ENCODE data around the gene ZNG1B. TPM values are rescaled to one million over a fixed set of nuclear protein-coding genes. Genes with fewer than 3 reads are reported as not detected.
"Not testable (repeated sequence)": the region's sequence is repeated elsewhere in the genome, so short reads cannot be mapped to it uniquely, and the experiment has no call there.

ZNG1B gene
- total RNA-seq, 1 experiment from 2014 or later, result 37.1 TPM

DNA sequence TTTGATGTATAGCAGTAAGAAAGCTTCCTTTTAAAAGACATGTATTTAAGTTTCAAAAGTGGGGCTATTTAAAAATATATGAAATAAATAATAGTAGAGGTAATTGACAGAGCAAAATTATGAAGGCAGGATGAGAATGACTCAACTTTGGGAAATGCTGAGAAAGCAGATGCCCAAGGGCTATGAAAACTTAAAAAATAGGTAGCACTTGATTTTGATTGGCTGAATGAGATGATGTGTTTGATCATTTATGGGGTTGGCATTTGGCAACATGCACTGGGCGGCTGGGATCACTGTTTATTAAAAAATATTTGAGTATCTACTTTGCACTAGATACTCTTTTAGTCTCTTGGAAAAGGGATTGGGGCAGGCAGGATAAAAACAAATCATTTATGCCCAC, 87.5 kb downstream of the ZNG1B start:
- DNase-seq (ENCODE audit: low read depth, low spot score); ATAC-seq; in situ Hi-C loops (cut with HindIII; ENCODE audit: low pct_unique_long_range_greater_than_20kb, low sequenced_read_pairs); H3K27me3 ChIP-seq (ENCODE audit: control insufficient read depth, insufficient read depth, low read length); BruUV-seq (replicated peaks); CTCF ChIA-PET; H3K4me3 ChIP-seq (ENCODE audit: low read depth in 2 of 2, low read length in 2 of 2); H3K4me1 ChIP-seq (ENCODE audit: control insufficient read depth, insufficient read depth, low read length); H3K9me3 ChIP-seq (ENCODE audit: control insufficient read depth, insufficient read depth, low read depth, low read length); H3K36me3 ChIP-seq (ENCODE audit: control insufficient read depth, insufficient read depth, low read length); POLR2A ChIA-PET; intact Hi-C loops (cut with micrococcal nuclease; ENCODE audit: unreplicated experiment); H3K27ac ChIP-seq (ENCODE audit: low read length): not testable (repeated sequence)

DNA sequence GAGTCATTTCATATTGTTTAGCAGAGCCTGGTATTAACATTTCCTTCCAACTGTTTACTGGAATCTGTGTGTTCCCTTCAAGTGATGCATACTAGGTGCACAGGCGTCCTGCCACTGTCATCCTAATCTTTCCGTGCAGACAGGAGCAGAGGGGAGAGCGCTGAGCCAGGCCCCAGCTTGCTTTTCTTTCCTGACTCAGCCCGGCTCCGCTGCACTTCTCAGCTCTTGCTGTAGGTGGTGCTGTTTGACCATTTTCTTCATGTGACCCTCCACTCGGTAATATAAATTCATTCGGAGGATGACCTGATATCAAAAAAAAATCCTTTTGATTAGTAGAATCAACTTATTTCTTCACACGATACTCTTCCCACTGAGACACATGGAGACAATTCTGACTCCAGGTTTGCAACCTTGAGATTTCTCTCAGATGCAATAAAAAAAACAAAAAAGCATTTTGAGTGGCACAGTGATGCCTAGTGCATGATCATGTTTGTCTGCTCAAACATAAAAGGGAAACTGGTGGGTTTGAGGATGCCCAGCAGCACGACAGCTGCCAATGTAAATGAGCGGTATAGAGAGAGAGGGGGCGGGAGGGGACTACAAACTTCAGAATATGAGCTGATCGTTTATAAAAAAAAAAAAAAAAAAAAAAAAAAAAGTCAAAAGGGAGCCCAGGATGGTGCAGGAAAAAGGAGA, 90.0 kb downstream of the ZNG1B start:
- H3K36me3 ChIP-seq (ENCODE audit: control insufficient read depth, insufficient read depth, low read length); H3K4me1 ChIP-seq (ENCODE audit: control insufficient read depth, insufficient read depth, low read length); intact Hi-C loops (cut with micrococcal nuclease; ENCODE audit: unreplicated experiment); BruUV-seq (replicated peaks); CTCF ChIA-PET; H3K9me3 ChIP-seq (ENCODE audit: control insufficient read depth, insufficient read depth, low read depth, low read length); in situ Hi-C loops (cut with HindIII; ENCODE audit: low pct_unique_long_range_greater_than_20kb, low sequenced_read_pairs); H3K27me3 ChIP-seq (ENCODE audit: control insufficient read depth, insufficient read depth, low read length); H3K27ac ChIP-seq (ENCODE audit: low read length); DNase-seq (ENCODE audit: low read depth, low spot score); H3K4me3 ChIP-seq (ENCODE audit: low read depth in 2 of 2, low read length in 2 of 2); POLR2A ChIA-PET: not testable (repeated sequence)
- TF ChIP-seq, protein P1, sequence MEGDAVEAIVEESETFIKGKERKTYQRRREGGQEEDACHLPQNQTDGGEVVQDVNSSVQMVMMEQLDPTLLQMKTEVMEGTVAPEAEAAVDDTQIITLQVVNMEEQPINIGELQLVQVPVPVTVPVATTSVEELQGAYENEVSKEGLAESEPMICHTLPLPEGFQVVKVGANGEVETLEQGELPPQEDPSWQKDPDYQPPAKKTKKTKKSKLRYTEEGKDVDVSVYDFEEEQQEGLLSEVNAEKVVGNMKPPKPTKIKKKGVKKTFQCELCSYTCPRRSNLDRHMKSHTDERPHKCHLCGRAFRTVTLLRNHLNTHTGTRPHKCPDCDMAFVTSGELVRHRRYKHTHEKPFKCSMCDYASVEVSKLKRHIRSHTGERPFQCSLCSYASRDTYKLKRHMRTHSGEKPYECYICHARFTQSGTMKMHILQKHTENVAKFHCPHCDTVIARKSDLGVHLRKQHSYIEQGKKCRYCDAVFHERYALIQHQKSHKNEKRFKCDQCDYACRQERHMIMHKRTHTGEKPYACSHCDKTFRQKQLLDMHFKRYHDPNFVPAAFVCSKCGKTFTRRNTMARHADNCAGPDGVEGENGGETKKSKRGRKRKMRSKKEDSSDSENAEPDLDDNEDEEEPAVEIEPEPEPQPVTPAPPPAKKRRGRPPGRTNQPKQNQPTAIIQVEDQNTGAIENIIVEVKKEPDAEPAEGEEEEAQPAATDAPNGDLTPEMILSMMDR (IDR thresholded peaks at IDR 0.05), result peak; percentile 41; the same call in 1 of the 2 replicates
- ATAC-seq, result peak; percentile 90

DNA sequence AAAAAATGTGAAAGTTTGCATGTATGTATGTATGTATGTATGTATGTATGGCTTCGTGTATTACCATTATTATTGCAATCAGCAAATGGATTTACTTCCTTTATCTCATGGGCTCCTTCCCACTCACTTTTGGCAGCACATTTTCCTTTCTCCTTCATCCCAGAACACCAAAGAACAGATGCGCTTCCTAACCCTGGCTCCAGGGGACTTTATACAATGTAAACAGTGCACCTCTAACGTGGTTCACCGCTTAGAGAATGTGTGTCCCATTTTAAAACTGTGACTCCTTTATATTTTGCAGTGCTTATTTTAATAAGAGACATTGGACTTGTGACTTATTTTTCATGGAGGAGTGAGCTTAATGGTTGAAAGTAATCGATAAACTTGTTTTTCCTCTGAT, 90.6 kb downstream of the ZNG1B start:
- intact Hi-C loops (cut with micrococcal nuclease; ENCODE audit: unreplicated experiment), result not testable (repeated sequence)

DNA sequence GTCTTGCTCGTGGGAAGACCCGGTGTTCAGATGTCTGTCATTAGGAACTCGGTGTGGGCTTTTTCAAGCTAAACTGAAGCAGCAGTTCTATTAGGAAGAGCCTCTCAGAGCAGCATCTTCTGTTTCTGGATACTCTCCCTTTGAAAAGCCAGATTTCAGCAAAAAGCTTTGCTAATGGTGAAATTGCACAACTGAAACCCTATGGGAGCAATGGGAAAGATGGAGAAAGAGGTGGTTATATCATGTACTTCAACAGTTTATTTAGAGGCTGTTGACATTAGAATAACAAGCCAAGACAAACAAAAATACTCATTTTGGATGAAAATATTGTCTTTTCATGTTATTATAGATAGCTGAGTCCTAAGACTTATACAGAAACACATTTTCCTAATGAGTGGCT, 91.4 kb downstream of the ZNG1B start:
- in situ Hi-C loops (cut with HindIII; ENCODE audit: low pct_unique_long_range_greater_than_20kb, low sequenced_read_pairs); H3K4me3 ChIP-seq (ENCODE audit: low read depth in 2 of 2, low read length in 2 of 2); H3K9me3 ChIP-seq (ENCODE audit: control insufficient read depth, insufficient read depth, low read depth, low read length); intact Hi-C loops (cut with micrococcal nuclease; ENCODE audit: unreplicated experiment); CTCF ChIA-PET; H3K27ac ChIP-seq (ENCODE audit: low read length); BruUV-seq (replicated peaks); H3K4me1 ChIP-seq (ENCODE audit: control insufficient read depth, insufficient read depth, low read length); DNase-seq (ENCODE audit: low read depth, low spot score); POLR2A ChIA-PET; H3K27me3 ChIP-seq (ENCODE audit: control insufficient read depth, insufficient read depth, low read length); H3K36me3 ChIP-seq (ENCODE audit: control insufficient read depth, insufficient read depth, low read length); ATAC-seq: not testable (repeated sequence)

More for the DNA sequence above, 90.6 kb downstream of the ZNG1B start:
- DNase-seq (ENCODE audit: low read depth, low spot score); H3K4me1 ChIP-seq (ENCODE audit: control insufficient read depth, insufficient read depth, low read length); ATAC-seq; POLR2A ChIA-PET; H3K36me3 ChIP-seq (ENCODE audit: control insufficient read depth, insufficient read depth, low read length); H3K27ac ChIP-seq (ENCODE audit: low read length); in situ Hi-C loops (cut with HindIII; ENCODE audit: low pct_unique_long_range_greater_than_20kb, low sequenced_read_pairs); BruUV-seq (replicated peaks); H3K9me3 ChIP-seq (ENCODE audit: control insufficient read depth, insufficient read depth, low read depth, low read length); H3K4me3 ChIP-seq (ENCODE audit: low read depth in 2 of 2, low read length in 2 of 2); CTCF ChIA-PET; H3K27me3 ChIP-seq (ENCODE audit: control insufficient read depth, insufficient read depth, low read length): not testable (repeated sequence)

GRCh38 chr2:113532991-113533390, 95.5 kb downstream of the ZNG1B start:
- H3K4me3 ChIP-seq (ENCODE audit: low read depth in 2 of 2, low read length in 2 of 2); H3K9me3 ChIP-seq (ENCODE audit: control insufficient read depth, insufficient read depth, low read depth, low read length); H3K27ac ChIP-seq (ENCODE audit: low read length); H3K36me3 ChIP-seq (ENCODE audit: control insufficient read depth, insufficient read depth, low read length); H3K4me1 ChIP-seq (ENCODE audit: control insufficient read depth, insufficient read depth, low read length); in situ Hi-C loops (cut with HindIII; ENCODE audit: low pct_unique_long_range_greater_than_20kb, low sequenced_read_pairs); DNase-seq (ENCODE audit: low read depth, low spot score); intact Hi-C loops (cut with micrococcal nuclease; ENCODE audit: unreplicated experiment); CTCF ChIA-PET; POLR2A ChIA-PET; BruUV-seq (replicated peaks); H3K27me3 ChIP-seq (ENCODE audit: control insufficient read depth, insufficient read depth, low read length); ATAC-seq: not testable (repeated sequence)

GRCh38 chr2:113536573-113536972, 99.1 kb downstream of the ZNG1B start:
- BruUV-seq (replicated peaks); POLR2A ChIA-PET; H3K4me1 ChIP-seq (ENCODE audit: control insufficient read depth, insufficient read depth, low read length); H3K9me3 ChIP-seq (ENCODE audit: control insufficient read depth, insufficient read depth, low read depth, low read length); H3K27me3 ChIP-seq (ENCODE audit: control insufficient read depth, insufficient read depth, low read length); H3K4me3 ChIP-seq (ENCODE audit: low read depth in 2 of 2, low read length in 2 of 2); DNase-seq (ENCODE audit: low read depth, low spot score); H3K36me3 ChIP-seq (ENCODE audit: control insufficient read depth, insufficient read depth, low read length); CTCF ChIA-PET; ATAC-seq; H3K27ac ChIP-seq (ENCODE audit: low read length); intact Hi-C loops (cut with micrococcal nuclease; ENCODE audit: unreplicated experiment); in situ Hi-C loops (cut with HindIII; ENCODE audit: low pct_unique_long_range_greater_than_20kb, low sequenced_read_pairs): not testable (repeated sequence)

DNA sequence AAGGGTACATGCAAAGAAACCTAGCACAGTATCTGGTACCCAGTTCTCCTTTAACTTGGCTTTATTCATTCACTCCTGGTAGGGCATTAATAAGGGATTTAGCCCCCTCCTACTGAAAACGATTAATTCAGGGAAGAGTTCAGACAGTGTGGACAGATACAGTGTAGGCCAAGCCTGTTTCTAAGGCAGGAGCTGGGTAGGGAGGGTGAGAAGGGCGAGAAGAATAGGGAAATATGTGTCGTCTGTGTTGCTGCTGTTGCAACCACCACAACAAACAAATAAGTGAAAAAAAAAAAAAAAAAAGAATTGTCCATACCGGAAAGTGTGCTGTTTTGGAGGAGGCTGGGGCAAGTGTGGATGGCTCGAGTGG, 103.3 kb downstream of the ZNG1B start:
- H3K4me3 ChIP-seq (ENCODE audit: low read depth in 2 of 2, low read length in 2 of 2); BruUV-seq (replicated peaks); H3K36me3 ChIP-seq (ENCODE audit: control insufficient read depth, insufficient read depth, low read length); CTCF ChIA-PET; H3K27me3 ChIP-seq (ENCODE audit: control insufficient read depth, insufficient read depth, low read length); in situ Hi-C loops (cut with HindIII; ENCODE audit: low pct_unique_long_range_greater_than_20kb, low sequenced_read_pairs); DNase-seq (ENCODE audit: low read depth, low spot score); H3K27ac ChIP-seq (ENCODE audit: low read length); ATAC-seq; H3K4me1 ChIP-seq (ENCODE audit: control insufficient read depth, insufficient read depth, low read length); H3K9me3 ChIP-seq (ENCODE audit: control insufficient read depth, insufficient read depth, low read depth, low read length); POLR2A ChIA-PET; intact Hi-C loops (cut with micrococcal nuclease; ENCODE audit: unreplicated experiment): not testable (repeated sequence)

All from Panc1 (cell line).